Central memory CD8-positive, alpha-beta T cell (primary cell): ENCODE data around the gene RMI2.

ENCODE experiments used
- ATAC-seq: fragments of 150-1000 bp; cut with Tn5 transposase; replicated peaks from 2 replicates; pipeline ENCODE4 v1.10.0; 2022; ENCODE audit warnings: mild to moderate bottlenecking, moderate FRiP score, moderate number of reproducible peaks; ENCODE audit not compliant: poor library complexity, severe bottlenecking; ENCODE audit errors: extremely low read depth
- DNase-seq, 2 donors: peaks; one replicate each; pipeline ENCODE4 v3.0.0; 2021; ENCODE audit warnings: low spot score in 2 of 2
- H3K27ac Mint-ChIP-seq: one replicate; pipeline ENCODE4 v1.8.0; 2022; ENCODE audit warnings: low read depth, mild to moderate bottlenecking, moderate library complexity, mixed read lengths
- H3K27me3 Mint-ChIP-seq: one replicate; pipeline ENCODE4 v1.8.0; 2022; ENCODE audit warnings: mixed read lengths
- H3K36me3 Mint-ChIP-seq: one replicate; pipeline ENCODE4 v1.8.0; 2022; ENCODE audit warnings: mild to moderate bottlenecking, moderate library complexity, mixed read lengths; ENCODE audit not compliant: insufficient read depth
- H3K4me1 Mint-ChIP-seq: one replicate; pipeline ENCODE4 v1.8.0; 2022; ENCODE audit warnings: mixed read lengths
- H3K4me3 Mint-ChIP-seq: one replicate; pipeline ENCODE4 v1.8.0; 2022; ENCODE audit warnings: mild to moderate bottlenecking, moderate library complexity, mixed read lengths
- H3K9me3 Mint-ChIP-seq: one replicate; pipeline ENCODE4 v1.8.0; 2022; ENCODE audit warnings: mixed read lengths

RMI2 gene

DNA sequence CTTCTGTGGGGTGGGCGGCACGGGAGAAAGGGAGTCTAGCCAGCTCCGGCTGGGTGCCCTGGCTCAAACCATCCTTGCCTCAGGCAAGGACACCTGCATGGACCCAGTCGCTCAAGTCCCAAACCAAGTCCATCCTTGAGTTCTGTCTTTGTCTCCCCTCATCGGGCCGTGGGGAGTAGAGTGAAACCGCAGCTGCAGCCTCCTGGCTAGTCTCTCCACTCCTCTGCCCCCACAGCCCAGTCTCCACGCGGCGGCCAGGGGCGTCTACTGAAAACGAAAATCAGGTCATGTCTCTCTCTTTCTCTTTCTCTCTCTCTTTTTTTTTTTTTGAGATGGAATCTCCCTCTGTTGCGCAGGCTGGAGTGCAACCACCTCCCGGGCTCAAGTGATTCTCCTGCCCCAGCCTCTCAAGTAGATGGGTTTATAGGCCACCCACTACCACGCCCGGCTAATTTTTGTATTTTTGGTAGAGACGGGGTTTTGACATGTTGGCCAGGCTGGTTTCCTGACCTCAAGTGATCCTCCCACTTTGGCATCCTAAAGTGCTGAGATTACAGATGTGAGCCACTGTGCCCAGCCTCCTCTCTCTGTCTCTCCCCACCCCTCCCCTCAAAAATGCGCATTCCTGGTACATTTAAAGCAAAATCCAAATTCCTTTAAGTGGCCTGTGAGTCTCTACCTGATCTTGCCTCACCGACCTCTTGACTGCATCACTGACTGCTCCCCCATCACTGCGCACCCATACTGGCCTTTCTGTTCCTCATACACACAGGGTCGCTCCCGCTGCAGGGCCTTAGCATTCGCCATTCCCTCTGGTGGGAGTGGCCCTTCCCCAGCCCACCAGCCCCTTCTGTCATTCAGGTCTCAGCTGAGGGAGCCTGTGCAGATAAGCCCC lies 17.7 kb upstream of the RMI2 start:
- Mint-ChIP-seq H3K27me3 (peaks cover 20% of the 10 kb centered on the region), H3K9me3 (no peaks in the 10 kb centered on the region), H3K4me1 (peaks cover 36% of the 10 kb centered on the region), H3K36me3 (peaks cover 2% of the 10 kb centered on the region), H3K4me3 (peak overlapping the region; percentile 65), H3K27ac (peak overlapping the region; percentile 70)
- DNase-seq = no peak
- peak; percentile 44 for ATAC-seq

DNA sequence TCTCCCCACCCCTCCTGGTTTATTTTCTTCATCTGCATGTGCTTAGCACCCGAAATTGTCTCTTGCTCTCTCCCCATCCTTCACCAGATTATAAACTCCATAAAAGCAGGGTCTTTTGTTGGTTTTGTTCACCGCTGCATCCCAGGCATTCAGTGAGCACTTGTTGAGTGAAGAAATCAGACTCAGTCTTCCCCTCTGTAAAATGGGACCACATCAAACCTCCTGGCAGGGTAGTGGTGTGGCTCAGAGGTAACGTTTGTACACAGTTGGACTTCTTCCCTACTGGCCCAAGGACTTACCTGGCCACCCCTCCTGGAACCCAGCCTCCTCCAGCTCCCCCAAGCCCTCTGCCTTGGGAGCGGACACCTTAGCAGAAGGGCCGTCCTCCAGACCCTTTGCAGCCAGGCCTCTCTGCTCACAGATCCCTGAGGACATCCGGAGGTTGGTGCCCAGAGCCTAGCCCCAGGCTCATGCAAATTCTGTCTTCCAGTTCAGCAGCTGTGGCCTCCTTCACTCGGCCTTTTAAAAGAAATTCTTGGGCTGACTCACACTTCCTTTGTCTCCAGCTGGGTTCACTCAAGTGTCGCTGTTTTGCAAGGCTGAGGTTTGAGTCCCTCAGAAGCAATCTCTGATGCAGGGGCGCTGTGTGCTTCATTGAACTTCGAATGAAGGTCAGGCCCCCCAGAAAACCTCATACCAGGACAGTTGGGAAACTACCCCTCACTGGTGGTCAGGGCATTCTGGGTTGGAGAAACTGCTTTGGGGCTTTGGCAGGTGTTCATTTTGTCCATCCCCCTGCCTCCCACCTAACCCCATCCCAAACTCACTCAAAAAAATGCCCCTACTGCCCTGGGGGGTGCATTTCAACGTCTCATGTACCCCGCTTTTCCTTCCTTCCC lies 16.8 kb upstream of the RMI2 start:
- Mint-ChIP-seq H3K36me3 (peaks cover 2% of the 10 kb centered on the region), H3K27me3 (peaks cover 29% of the 10 kb centered on the region), H3K9me3 (no peaks in the 10 kb centered on the region), H3K27ac (peak overlapping the region; percentile 70), H3K4me1 (peaks cover 36% of the 10 kb centered on the region), H3K4me3 (peak overlapping the region; percentile 65)
- no peak for DNase-seq
- peak; percentile 76 for ATAC-seq

DNA sequence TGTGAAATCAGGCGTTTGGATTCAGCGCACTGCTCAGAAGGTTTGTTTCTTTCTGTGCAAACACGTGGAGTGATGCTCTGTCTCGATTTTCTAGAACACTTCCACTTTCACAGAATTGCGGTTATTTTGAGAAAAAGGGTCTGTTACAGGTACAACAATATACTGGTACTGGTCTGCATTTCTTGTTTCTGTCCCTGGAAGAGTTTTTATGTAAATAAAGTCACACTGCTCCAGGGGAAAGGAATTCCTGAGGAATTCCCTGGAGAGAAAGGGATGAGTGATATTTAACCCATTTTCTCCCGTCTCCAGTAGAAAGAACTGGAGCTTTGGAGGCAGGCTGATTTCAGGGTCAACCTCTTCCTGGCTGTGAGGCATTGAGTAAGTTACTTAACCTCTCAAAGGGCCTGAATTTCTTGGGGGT lies 16.2 kb upstream of the RMI2 start:
- H3K9me3 Mint-ChIP-seq = no peaks in the 10 kb centered on the region
- peak overlapping the region; percentile 65 for H3K4me3 Mint-ChIP-seq
- no peak for ATAC-seq
- peak overlapping the region; percentile 70 for H3K27ac Mint-ChIP-seq
- H3K27me3 Mint-ChIP-seq = peaks cover 36% of the 10 kb centered on the region
- peaks cover 36% of the 10 kb centered on the region for H3K4me1 Mint-ChIP-seq
- peaks cover 2% of the 10 kb centered on the region for H3K36me3 Mint-ChIP-seq
- DNase-seq = no peak

DNA sequence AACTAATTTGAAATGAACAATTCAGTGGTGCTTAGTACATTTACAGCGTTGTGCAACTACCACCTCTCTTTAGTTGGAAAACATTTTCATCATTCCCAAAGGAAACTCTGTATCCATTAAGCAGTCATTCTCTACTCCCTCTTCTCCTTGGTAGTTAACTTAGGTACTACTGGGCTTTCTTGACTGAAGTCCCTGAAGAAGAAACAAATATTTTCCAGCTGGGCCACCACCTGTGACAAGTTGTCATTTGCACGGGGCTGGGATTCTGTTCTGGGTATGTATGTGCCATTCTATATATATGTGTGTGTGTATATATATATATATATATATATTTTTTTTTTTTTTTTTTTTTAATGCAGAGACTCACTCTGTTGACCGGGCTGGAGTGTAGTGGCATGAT lies 15.4 kb upstream of the RMI2 start:
- no peak overlapping the region for H3K4me3 Mint-ChIP-seq
- no peak for DNase-seq
- ATAC-seq = no peak
- H3K9me3 Mint-ChIP-seq = no peaks in the 10 kb centered on the region
- peaks cover 33% of the 10 kb centered on the region for H3K4me1 Mint-ChIP-seq
- no peak overlapping the region for H3K27ac Mint-ChIP-seq
- H3K27me3 Mint-ChIP-seq = peaks cover 44% of the 10 kb centered on the region
- H3K36me3 Mint-ChIP-seq = peaks cover 2% of the 10 kb centered on the region

DNA sequence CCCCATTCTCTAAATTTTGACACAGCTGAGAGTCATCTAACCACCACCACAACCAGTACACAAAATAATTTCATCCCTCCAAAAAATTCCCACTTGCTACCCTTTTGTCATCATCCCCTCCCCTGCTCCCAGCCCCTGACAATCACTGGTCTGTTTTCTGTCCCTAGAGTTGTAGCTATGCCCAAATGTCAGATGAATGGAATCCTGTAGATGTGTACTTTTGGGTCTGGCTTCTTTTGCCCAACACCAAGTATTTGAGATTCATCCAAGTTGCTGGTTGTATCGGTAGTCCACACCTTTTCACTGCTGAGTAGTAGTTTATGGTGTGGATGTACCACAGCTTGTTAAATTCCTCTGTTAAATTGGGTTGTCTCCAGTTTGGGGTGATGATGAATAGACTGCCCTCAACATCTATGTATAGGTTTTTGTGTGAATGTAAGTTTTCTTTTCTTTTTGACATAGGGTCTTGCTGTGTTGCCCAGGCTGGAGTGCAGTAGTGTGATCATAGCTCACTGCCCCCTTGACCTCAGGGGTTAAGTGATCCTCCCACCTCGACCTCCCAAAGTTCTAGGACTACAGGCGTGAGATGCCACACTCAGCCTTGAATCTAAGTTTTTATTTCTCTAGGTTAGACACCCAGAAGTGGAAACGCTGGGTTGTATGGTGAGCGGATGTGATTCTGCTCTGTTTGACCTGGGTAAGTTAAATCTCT lies 14.6 kb upstream of the RMI2 start:
- Mint-ChIP-seq H3K4me1 (peaks cover 26% of the 10 kb centered on the region), H3K4me3 (no peak overlapping the region), H3K36me3 (peaks cover 2% of the 10 kb centered on the region), H3K27me3 (peaks cover 44% of the 10 kb centered on the region), H3K9me3 (no peaks in the 10 kb centered on the region), H3K27ac (no peak overlapping the region)
- ATAC-seq (no peak), DNase-seq (no peak)

DNA sequence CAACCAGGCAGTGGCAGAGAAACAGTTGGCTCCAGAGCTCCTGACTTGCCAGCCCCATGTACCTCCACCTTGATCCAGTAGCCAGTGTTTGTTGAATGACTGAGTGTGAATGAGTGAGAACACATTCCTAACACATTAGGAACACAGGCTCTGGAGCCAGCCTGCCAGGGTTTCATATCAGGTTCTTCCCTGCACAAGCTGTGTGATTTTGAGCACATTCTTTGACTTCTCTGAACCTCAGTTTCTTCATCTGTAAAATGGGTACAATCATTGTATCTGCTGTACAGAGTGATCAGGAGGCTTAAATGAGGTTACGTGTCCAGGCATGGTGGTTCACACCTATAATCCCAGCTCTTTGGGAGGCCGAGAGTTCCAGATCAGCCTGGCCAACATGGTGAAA lies 13.3 kb upstream of the RMI2 start:
- Mint-ChIP-seq H3K36me3 (peaks cover 2% of the 10 kb centered on the region), H3K4me1 (peaks cover 22% of the 10 kb centered on the region), H3K27me3 (peaks cover 40% of the 10 kb centered on the region), H3K9me3 (no peaks in the 10 kb centered on the region), H3K4me3 (no peak overlapping the region), H3K27ac (no peak overlapping the region)
- no peak for DNase-seq
- ATAC-seq = no peak

DNA sequence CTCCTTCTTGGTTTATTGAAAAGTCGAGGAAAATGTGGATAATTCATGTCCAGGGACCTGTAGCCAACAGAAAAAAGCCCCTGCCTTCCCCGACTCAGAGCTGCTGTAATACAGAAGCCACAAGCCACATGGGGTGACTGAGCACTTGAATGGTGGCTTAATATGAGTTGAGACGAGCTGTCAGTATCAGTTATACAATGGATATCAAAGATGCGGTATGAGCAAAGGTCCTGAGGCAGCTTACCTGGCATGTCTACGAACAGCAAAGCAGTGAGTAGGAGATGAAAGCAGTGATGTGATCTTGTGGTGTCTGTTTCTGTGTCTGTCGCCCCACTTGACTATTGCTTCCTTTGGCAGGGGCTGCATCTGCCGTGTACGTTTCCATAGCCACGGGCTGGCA lies 12.2 kb upstream of the RMI2 start:
- peaks cover 12% of the 10 kb centered on the region for H3K4me1 Mint-ChIP-seq
- peaks cover 2% of the 10 kb centered on the region for H3K36me3 Mint-ChIP-seq
- DNase-seq (no peak), ATAC-seq (no peak)
- H3K9me3 Mint-ChIP-seq = no peaks in the 10 kb centered on the region
- H3K27me3 Mint-ChIP-seq = peaks cover 30% of the 10 kb centered on the region
- H3K4me3 Mint-ChIP-seq = no peak overlapping the region
- no peak overlapping the region for H3K27ac Mint-ChIP-seq

DNA sequence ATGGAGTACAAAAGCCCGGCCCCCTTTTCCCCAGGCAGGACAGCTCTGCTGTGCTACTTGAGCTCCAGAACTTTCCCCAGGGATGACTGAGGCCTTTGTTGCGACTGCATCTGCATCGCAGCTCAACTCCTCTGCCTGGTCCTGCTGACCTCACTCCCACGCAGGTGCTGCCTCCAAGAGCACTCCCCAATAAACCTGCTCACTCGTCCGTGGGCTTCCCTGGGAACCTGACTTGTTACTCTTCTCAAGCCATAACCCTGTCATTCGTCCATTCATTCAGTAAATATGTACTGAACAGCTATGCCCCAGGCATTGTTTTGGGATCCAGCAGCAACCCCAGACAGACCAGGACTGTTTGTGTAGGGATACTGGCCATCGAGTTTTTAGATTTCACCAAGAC lies 11.6 kb upstream of the RMI2 start:
- H3K9me3 Mint-ChIP-seq = no peaks in the 10 kb centered on the region
- H3K27me3 Mint-ChIP-seq = peaks cover 24% of the 10 kb centered on the region
- no peak overlapping the region for H3K4me3 Mint-ChIP-seq
- no peak for ATAC-seq
- H3K27ac Mint-ChIP-seq = no peak overlapping the region
- H3K36me3 Mint-ChIP-seq = no peaks in the 10 kb centered on the region
- H3K4me1 Mint-ChIP-seq = peaks cover 5% of the 10 kb centered on the region
- DNase-seq = no peak

DNA sequence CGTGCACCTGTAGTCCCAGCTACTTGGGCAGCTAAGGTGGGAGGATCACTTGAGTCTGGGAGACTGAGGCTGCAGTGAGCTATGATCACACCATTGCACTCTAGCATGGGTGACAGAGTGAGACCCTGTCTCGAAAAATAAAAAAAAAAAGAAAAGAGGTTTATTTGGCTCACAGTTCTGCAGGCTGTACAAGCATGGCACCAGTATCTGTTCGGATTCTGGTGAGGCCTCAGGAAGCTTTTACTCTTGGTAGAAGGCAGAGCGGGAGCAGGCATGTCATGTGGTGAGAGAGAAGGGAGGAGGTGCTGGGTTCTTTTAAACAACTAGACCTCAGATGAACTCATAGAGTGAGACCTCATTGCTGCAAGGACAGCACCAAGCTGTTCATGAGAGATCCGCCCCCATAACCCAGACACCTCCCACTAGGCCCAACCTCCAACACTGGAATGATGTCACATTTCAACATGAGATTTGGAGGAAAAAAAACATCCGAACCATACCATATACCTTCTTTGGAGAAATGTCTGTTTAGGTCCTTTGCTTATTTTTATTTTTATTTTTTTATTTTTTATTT lies 10.3 kb upstream of the RMI2 start:
- Mint-ChIP-seq H3K9me3 (no peaks in the 10 kb centered on the region), H3K4me3 (no peak overlapping the region), H3K36me3 (peaks cover 2% of the 10 kb centered on the region), H3K27ac (no peak overlapping the region), H3K4me1 (no peaks in the 10 kb centered on the region), H3K27me3 (peaks cover 24% of the 10 kb centered on the region)
- DNase-seq (no peak), ATAC-seq (no peak)

DNA sequence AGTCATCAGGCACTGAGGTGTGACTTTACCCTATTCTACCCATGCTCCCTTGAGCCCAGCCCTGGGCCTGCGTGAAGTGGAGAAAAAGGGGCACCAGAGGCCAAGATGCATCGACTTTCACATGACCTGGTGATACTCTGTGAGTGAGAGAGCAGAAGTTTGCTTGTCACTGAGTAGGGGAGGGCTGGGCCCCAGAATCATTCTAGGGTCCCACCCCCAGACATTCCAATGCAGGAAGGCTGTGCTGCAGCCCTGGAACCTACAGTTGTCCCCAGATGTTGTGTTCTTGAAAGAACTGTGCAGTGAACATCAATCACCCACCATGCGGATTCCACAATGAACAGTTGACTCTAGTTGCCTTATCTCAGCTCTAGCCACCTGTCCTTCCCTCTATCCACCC lies 6.2 kb upstream of the RMI2 start:
- Mint-ChIP-seq H3K4me3 (no peak overlapping the region), H3K36me3 (peaks cover 2% of the 10 kb centered on the region), H3K27me3 (peaks cover 16% of the 10 kb centered on the region), H3K9me3 (no peaks in the 10 kb centered on the region), H3K4me1 (no peaks in the 10 kb centered on the region), H3K27ac (no peak overlapping the region)
- no peak for DNase-seq
- no peak for ATAC-seq

DNA sequence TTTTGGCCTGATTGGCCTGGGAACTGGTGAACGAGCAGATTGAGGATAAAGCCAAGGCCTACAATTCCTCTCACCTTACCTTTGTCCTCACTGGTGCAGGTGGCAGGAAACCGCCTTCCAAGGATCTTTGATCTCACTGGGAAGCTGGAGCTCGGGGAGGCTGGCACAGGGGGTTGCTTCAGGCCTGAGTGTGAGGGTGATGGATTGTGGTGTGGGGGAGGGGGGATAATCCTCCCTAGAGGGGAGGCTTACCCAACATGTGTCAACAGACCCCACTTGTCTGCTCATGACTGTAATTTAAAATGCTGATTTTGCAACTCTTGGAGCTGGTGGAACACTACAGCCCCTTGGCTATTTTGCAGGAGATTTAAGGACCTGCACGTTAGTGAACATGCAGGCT lies 4.5 kb upstream of the RMI2 start:
- ATAC-seq (no peak), DNase-seq (no peak)
- H3K4me3 Mint-ChIP-seq = no peak overlapping the region
- H3K27ac Mint-ChIP-seq = no peak overlapping the region
- peaks cover 7% of the 10 kb centered on the region for H3K27me3 Mint-ChIP-seq
- no peaks in the 10 kb centered on the region for H3K9me3 Mint-ChIP-seq
- peaks cover 8% of the 10 kb centered on the region for H3K4me1 Mint-ChIP-seq
- peaks cover 4% of the 10 kb centered on the region for H3K36me3 Mint-ChIP-seq

DNA sequence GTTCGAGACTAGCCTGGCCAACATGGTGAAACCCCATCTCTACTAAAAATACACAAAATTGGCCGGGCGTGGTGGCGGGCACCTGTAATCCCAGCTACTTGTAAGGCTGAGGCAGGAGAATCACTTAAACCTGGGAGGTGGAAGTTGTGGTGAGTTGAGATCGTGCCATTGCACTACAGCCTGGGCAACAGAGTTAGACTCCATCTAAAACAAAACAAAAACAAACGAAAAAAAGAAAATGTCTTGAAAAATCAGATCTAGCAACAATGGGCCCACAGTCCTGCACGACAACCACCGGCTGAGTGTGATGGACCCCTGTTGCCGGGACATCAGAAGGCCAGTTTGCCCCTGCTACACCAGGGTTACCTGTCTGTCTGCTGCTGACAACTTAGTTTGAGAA lies 3.9 kb upstream of the RMI2 start:
- Mint-ChIP-seq H3K4me1 (peaks cover 12% of the 10 kb centered on the region), H3K9me3 (no peaks in the 10 kb centered on the region), H3K4me3 (no peak overlapping the region), H3K27ac (no peak overlapping the region), H3K27me3 (peaks cover 7% of the 10 kb centered on the region), H3K36me3 (peaks cover 4% of the 10 kb centered on the region)
- ATAC-seq (no peak), DNase-seq (no peak)
